CD4-positive, alpha-beta T cell treated with Interleukin-4 for 1 hour (primary cell): ENCODE results near the gene GUCY2F.

Source experiments
- DNase-seq, 2 donors: peaks; one replicate each; pipeline ENCODE4 v3.0.0-alpha.2; 2020 to 2022

The GUCY2F gene

DNA sequence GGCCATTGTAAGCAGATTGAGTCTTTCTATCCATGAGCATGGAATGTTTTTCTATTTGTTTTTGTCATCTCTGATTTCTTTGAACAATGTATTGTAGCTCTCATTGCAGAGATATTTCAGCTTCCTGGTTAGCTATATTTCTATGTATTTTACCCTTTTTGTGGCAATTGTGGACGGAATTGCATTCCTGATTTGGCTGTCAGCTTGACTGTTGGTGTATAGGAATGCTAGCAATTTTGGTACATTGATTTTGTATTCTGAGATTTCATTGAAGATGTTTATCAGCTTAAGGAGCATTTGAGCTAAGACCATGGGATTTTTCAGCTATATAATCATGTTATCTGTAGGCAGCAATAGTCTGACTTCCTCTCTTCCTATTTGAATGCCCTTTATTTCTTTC is 154.6 kb downstream of the GUCY2F start:
- DNase-seq: no peak
